ENCODE results near the gene MEDAG.
A peak's percentile ranks its signal among the peaks of the same experiment; 100 is the strongest.

Gene MEDAG

GRCh38 chr13:30889196-30889690, 16.8 kb upstream of the MEDAG start:
- Histone ChIP-seq H3K27me3 (ENCODE audit: insufficient read depth, poor library complexity, severe bottlenecking) (no peaks in the 10 kb centered on the region), H3K27ac (replicated peaks) (no peak overlapping the region), H3K4me3 (replicated peaks; ENCODE audit: insufficient read depth, low read length) (no peak overlapping the region)
- no peak for DNase-seq (ENCODE audit: low read depth in 1 of 2, low spot score in 1 of 2)
- no peak for TF ChIP-seq CTCF (IDR thresholded peaks at IDR 0.05; ENCODE audit: insufficient read depth, low read length)

DNA sequence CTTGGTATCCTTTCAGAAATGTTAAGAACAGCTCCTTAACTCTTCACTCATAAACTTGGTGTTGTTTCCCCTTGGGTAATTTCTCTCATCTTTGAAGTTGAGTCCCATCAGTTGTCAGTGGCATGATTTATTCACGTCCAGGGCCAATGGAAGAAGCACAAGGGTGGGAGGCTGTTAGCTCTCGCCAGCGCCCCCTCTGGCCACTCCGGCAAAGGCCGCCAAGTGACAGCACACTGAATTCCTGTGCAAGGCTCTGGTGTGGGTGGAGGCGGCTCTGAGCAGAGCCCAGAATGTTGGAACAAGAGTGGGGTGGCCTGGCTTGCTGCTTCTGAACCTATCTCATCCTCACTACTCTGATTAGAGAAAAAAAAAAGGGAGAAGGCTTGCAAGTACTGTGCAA, 13.1 kb upstream of the MEDAG start:
- no peak overlapping the region for H3K4me3 ChIP-seq (replicated peaks; ENCODE audit: insufficient read depth, low read length)
- H3K27ac ChIP-seq (replicated peaks) = no peak overlapping the region
- H3K27me3 ChIP-seq (ENCODE audit: insufficient read depth, poor library complexity, severe bottlenecking) = no peaks in the 10 kb centered on the region
- DNase-seq (ENCODE audit: low read depth in 1 of 2, low spot score in 1 of 2) = peak in 1 of 2 experiments; percentile 14
- TF ChIP-seq GABPA (IDR thresholded peaks at IDR 0.05; ENCODE audit: low read depth) (no peak), SPI1 (IDR thresholded peaks at IDR 0.05; ENCODE audit: borderline replicate concordance, low read depth) (no peak), CTCF (IDR thresholded peaks at IDR 0.05; ENCODE audit: insufficient read depth, low read length) (no peak), POLR2AphosphoS5 (IDR thresholded peaks at IDR 0.05; ENCODE audit: low read depth) (no peak)
- TF ChIP-seq, protein P1, sequence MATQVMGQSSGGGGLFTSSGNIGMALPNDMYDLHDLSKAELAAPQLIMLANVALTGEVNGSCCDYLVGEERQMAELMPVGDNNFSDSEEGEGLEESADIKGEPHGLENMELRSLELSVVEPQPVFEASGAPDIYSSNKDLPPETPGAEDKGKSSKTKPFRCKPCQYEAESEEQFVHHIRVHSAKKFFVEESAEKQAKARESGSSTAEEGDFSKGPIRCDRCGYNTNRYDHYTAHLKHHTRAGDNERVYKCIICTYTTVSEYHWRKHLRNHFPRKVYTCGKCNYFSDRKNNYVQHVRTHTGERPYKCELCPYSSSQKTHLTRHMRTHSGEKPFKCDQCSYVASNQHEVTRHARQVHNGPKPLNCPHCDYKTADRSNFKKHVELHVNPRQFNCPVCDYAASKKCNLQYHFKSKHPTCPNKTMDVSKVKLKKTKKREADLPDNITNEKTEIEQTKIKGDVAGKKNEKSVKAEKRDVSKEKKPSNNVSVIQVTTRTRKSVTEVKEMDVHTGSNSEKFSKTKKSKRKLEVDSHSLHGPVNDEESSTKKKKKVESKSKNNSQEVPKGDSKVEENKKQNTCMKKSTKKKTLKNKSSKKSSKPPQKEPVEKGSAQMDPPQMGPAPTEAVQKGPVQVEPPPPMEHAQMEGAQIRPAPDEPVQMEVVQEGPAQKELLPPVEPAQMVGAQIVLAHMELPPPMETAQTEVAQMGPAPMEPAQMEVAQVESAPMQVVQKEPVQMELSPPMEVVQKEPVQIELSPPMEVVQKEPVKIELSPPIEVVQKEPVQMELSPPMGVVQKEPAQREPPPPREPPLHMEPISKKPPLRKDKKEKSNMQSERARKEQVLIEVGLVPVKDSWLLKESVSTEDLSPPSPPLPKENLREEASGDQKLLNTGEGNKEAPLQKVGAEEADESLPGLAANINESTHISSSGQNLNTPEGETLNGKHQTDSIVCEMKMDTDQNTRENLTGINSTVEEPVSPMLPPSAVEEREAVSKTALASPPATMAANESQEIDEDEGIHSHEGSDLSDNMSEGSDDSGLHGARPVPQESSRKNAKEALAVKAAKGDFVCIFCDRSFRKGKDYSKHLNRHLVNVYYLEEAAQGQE (IDR thresholded peaks at IDR 0.05; ENCODE audit: insufficient replicate concordance, low read depth) = no peak

GRCh38 chr13:30895773-30896172, 10.3 kb upstream of the MEDAG start:
- Histone ChIP-seq H3K27me3 (ENCODE audit: insufficient read depth, poor library complexity, severe bottlenecking) (peaks cover 8% of the 10 kb centered on the region), H3K27ac (replicated peaks) (no peak overlapping the region), H3K4me3 (replicated peaks; ENCODE audit: insufficient read depth, low read length) (no peak overlapping the region)
- no peak for DNase-seq (ENCODE audit: low read depth in 1 of 2, low spot score in 1 of 2)
- TF ChIP-seq CTCF (IDR thresholded peaks at IDR 0.05; ENCODE audit: insufficient read depth, low read length) (no peak), GABPA (IDR thresholded peaks at IDR 0.05; ENCODE audit: low read depth) (no peak), POLR2AphosphoS5 (IDR thresholded peaks at IDR 0.05; ENCODE audit: low read depth) (no peak), SPI1 (IDR thresholded peaks at IDR 0.05; ENCODE audit: borderline replicate concordance, low read depth) (no peak)
- TF ChIP-seq, protein P1 (IDR thresholded peaks at IDR 0.05; ENCODE audit: insufficient replicate concordance, low read depth) = no peak

- Histone ChIP-seq H3K27ac (replicated peaks) (no peak overlapping the region), H3K4me3 (replicated peaks; ENCODE audit: insufficient read depth, low read length) (no peak overlapping the region), H3K27me3 (ENCODE audit: insufficient read depth, poor library complexity, severe bottlenecking) (peaks cover 20% of the 10 kb centered on the region)
- TF ChIP-seq CTCF (IDR thresholded peaks at IDR 0.05; ENCODE audit: insufficient read depth, low read length) = no peak
- TF ChIP-seq POLR2AphosphoS5 (IDR thresholded peaks at IDR 0.05; ENCODE audit: low read depth) = no peak
- TF ChIP-seq, protein P1 (IDR thresholded peaks at IDR 0.05; ENCODE audit: insufficient replicate concordance, low read depth) = no peak
- TF ChIP-seq GABPA (IDR thresholded peaks at IDR 0.05; ENCODE audit: low read depth) = no peak
- TF ChIP-seq SPI1 (IDR thresholded peaks at IDR 0.05; ENCODE audit: borderline replicate concordance, low read depth) = no peak
- DNase-seq (ENCODE audit: low read depth in 1 of 2, low spot score in 1 of 2) = no peak
Measured at GRCh38 chr13:30898070-30898469, 8.0 kb upstream of the MEDAG start.

Data from HL-60 (cell line).